ENCODE measurements around the gene NPTXR.
"Not testable (repeated sequence)": the region's sequence is repeated elsewhere in the genome, so short reads cannot be mapped to it uniquely, and the experiment has no call there.

The NPTXR gene

GRCh38 chr22:38868286-38868721 lies 24.5 kb upstream of the NPTXR start:
- no peak for DNase-seq

GRCh38 chr22:38867471-38868285 lies 23.9 kb upstream of the NPTXR start:
- DNase-seq, result no peak

- DNase-seq, result no peak
Observed at GRCh38 chr22:38867124-38867455, 23.3 kb upstream of the NPTXR start.

- no peak for DNase-seq
Observed at GRCh38 chr22:38866399-38867123, 22.7 kb upstream of the NPTXR start.

GRCh38 chr22:38866024-38866398 lies 22.2 kb upstream of the NPTXR start:
- DNase-seq, result no peak

- no peak for DNase-seq
Observed at GRCh38 chr22:38865201-38866023, 21.6 kb upstream of the NPTXR start.

- DNase-seq, result no peak
Observed at GRCh38 chr22:38864361-38865191, 20.7 kb upstream of the NPTXR start.

GRCh38 chr22:38863531-38864131 lies 19.8 kb upstream of the NPTXR start:
- DNase-seq, result no peak

- DNase-seq, result no peak
Observed at GRCh38 chr22:38862375-38863329, 18.8 kb upstream of the NPTXR start.

- no peak for DNase-seq
Observed at GRCh38 chr22:38861927-38862326, 18.1 kb upstream of the NPTXR start.

GRCh38 chr22:38861170-38861876 lies 17.5 kb upstream of the NPTXR start:
- no peak for DNase-seq

GRCh38 chr22:38860283-38861169 lies 16.7 kb upstream of the NPTXR start:
- no peak for DNase-seq

- no peak for DNase-seq
Observed at GRCh38 chr22:38859581-38860282, 15.9 kb upstream of the NPTXR start.

- DNase-seq, result no peak
Observed at GRCh38 chr22:38858492-38858891, 14.7 kb upstream of the NPTXR start.

GRCh38 chr22:38854476-38854875 lies 10.6 kb upstream of the NPTXR start:
- DNase-seq, result not testable (repeated sequence)

GRCh38 chr22:38853883-38854282 lies 10.1 kb upstream of the NPTXR start:
- not testable (repeated sequence) for DNase-seq

- no peak for DNase-seq
Observed at GRCh38 chr22:38853196-38853651, 9.4 kb upstream of the NPTXR start.

GRCh38 chr22:38852522-38852921 lies 8.7 kb upstream of the NPTXR start:
- DNase-seq, result no peak
